Measurements from ENCODE around the gene APC2. TPM values are rescaled to one million over a fixed set of nuclear protein-coding genes. Genes with fewer than 3 reads are reported as not detected.

The APC2 gene
- total RNA-seq, 1 donor from 2014 or later: 0.22 TPM

GRCh38 chr19:1503925-1504773 is 54.2 kb downstream of the APC2 start:
- DNase-seq: no peak
- TF ChIP-seq CTCF (IDR thresholded peaks at IDR 0.05; ENCODE audit: borderline replicate concordance): no peak
- Histone ChIP-seq H3K9me3 (replicated peaks) (no peaks in the 10 kb centered on the region), H3K4me1 (peaks cover 29% of the 10 kb centered on the region), H3K4me3 (no peak overlapping the region), H3K27ac (replicated peaks) (no peak overlapping the region), H3K27me3 (ENCODE audit: low read depth) (peaks cover 33% of the 10 kb centered on the region), H3K36me3 (peaks cover 5% of the 10 kb centered on the region)
- intact Hi-C loops (cut with micrococcal nuclease): no loop called here

GRCh38 chr19:1505012-1505411 is 55.1 kb downstream of the APC2 start:
- no peak for DNase-seq
- intact Hi-C loops (cut with micrococcal nuclease): no loop called here
- TF ChIP-seq CTCF (IDR thresholded peaks at IDR 0.05; ENCODE audit: borderline replicate concordance): no peak
- peaks cover 5% of the 10 kb centered on the region for H3K36me3 ChIP-seq
- H3K27me3 ChIP-seq (ENCODE audit: low read depth): peaks cover 31% of the 10 kb centered on the region
- H3K27ac ChIP-seq (replicated peaks): no peak overlapping the region
- H3K4me1 ChIP-seq: peaks cover 33% of the 10 kb centered on the region
- no peak overlapping the region for H3K4me3 ChIP-seq
- no peaks in the 10 kb centered on the region for H3K9me3 ChIP-seq (replicated peaks)

- Histone ChIP-seq H3K4me3 (no peak overlapping the region), H3K4me1 (peaks cover 45% of the 10 kb centered on the region), H3K36me3 (peaks cover 5% of the 10 kb centered on the region), H3K27ac (replicated peaks) (no peak overlapping the region), H3K9me3 (replicated peaks) (no peaks in the 10 kb centered on the region), H3K27me3 (ENCODE audit: low read depth) (peaks cover 37% of the 10 kb centered on the region)
- no peak for TF ChIP-seq CTCF (IDR thresholded peaks at IDR 0.05; ENCODE audit: borderline replicate concordance)
- intact Hi-C loops (cut with micrococcal nuclease): no loop called here
- no peak for DNase-seq
These were observed 56.3 kb downstream of the APC2 start for GRCh38 chr19:1505991-1506881.

- intact Hi-C loops (cut with micrococcal nuclease): no loop called here
- Histone ChIP-seq H3K36me3 (peaks cover 5% of the 10 kb centered on the region), H3K27ac (replicated peaks) (peak overlapping the region; percentile 88), H3K4me1 (peaks cover 55% of the 10 kb centered on the region), H3K4me3 (peak overlapping the region; percentile 60), H3K27me3 (ENCODE audit: low read depth) (peaks cover 42% of the 10 kb centered on the region), H3K9me3 (replicated peaks) (no peaks in the 10 kb centered on the region)
- no peak for DNase-seq
- TF ChIP-seq CTCF (IDR thresholded peaks at IDR 0.05; ENCODE audit: borderline replicate concordance): no peak
These were observed 57.3 kb downstream of the APC2 start for GRCh38 chr19:1507192-1507660.

- Histone ChIP-seq H3K4me1 (peaks cover 59% of the 10 kb centered on the region), H3K36me3 (peaks cover 5% of the 10 kb centered on the region), H3K27me3 (ENCODE audit: low read depth) (peaks cover 42% of the 10 kb centered on the region), H3K27ac (replicated peaks) (peak overlapping the region; percentile 88), H3K9me3 (replicated peaks) (no peaks in the 10 kb centered on the region), H3K4me3 (peak overlapping the region; percentile 60)
- peak; percentile 92 for DNase-seq
- no peak for TF ChIP-seq CTCF (IDR thresholded peaks at IDR 0.05; ENCODE audit: borderline replicate concordance)
- intact Hi-C loops (cut with micrococcal nuclease): no loop called here
These were observed 58.0 kb downstream of the APC2 start for GRCh38 chr19:1507763-1508506.

Data from left ventricle myocardium inferior (tissue), 1 donor.